ENCODE data around the gene KDM2A.

The KDM2A gene

DNA sequence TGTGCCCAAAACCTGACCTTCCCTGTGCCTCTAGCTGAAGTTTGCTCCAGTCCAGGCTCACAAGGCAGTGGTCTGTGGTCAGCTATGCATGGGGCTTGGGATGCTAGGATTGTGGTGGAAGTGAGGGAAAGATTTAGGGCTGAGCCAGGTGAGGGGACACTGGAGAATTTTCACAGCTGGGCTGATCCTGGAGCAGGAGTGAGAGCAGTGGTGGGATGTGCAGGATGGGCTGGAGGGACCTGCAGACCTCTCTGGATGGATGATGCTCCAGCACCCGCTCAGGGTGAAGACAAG is 23.9 kb upstream of the KDM2A start:
- H3K27ac ChIP-seq (ENCODE audit: low read length) = no peak overlapping the region
- H3K9me3 ChIP-seq (ENCODE audit: control insufficient read depth in 2 of 2, low read length in 2 of 2) = no peaks in the 10 kb centered on the region
- no peaks in the 10 kb centered on the region for H3K27me3 ChIP-seq (ENCODE audit: control insufficient read depth in 1 of 2, insufficient read depth in 2 of 2, low read length in 2 of 2)
- H3K4me3 ChIP-seq (ENCODE audit: low read length in 2 of 2) = no peak overlapping the region
- H3K36me3 ChIP-seq (ENCODE audit: control insufficient read depth in 2 of 2, insufficient read depth in 2 of 2, low read length in 2 of 2) = no peaks in the 10 kb centered on the region
- no peak overlapping the region for H3K9ac ChIP-seq (ENCODE audit: low read length in 2 of 2)
- H3K4me1 ChIP-seq (ENCODE audit: control insufficient read depth, insufficient read depth, low read length) = peaks cover 2% of the 10 kb centered on the region

DNA sequence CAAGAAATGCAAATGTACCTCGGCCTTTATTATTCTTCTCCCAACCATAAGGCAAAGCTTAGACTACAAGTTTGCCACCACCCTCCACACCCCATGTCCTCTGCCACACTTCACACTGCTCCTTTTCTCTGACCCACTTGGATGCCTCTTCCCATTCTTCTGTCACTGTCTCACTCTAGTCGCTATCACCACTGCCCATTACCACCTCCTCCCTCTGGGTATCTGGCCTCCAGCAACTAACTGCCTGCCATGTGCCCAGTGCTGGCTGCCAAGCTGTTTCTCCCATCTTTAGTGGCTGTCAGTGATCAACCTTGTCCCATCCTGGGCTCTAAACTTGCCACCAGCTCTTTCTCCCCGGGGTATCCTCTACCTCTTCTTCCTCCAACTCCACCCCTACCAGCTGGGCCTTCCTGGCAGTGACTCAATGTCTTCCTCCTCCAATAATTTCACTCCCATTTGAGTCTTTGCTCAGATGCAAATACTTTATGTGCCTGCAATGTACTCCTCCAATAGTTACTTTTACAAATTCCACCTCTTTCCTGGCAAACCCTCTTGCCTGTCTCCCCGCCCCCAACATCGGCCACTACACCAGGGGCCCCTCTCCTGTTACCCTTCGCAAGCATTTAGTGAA is 20.1 kb upstream of the KDM2A start:
- Histone ChIP-seq H3K27ac (ENCODE audit: low read length) (no peak overlapping the region), H3K27me3 (ENCODE audit: control insufficient read depth in 1 of 2, insufficient read depth in 2 of 2, low read length in 2 of 2) (no peaks in the 10 kb centered on the region), H3K36me3 (ENCODE audit: control insufficient read depth in 2 of 2, insufficient read depth in 2 of 2, low read length in 2 of 2) (no peaks in the 10 kb centered on the region), H3K9me3 (ENCODE audit: control insufficient read depth in 2 of 2, low read length in 2 of 2) (no peaks in the 10 kb centered on the region), H3K4me3 (ENCODE audit: low read length in 2 of 2) (no peak overlapping the region), H3K9ac (ENCODE audit: low read length in 2 of 2) (no peak overlapping the region), H3K4me1 (ENCODE audit: control insufficient read depth, insufficient read depth, low read length) (peaks cover 2% of the 10 kb centered on the region)

DNA sequence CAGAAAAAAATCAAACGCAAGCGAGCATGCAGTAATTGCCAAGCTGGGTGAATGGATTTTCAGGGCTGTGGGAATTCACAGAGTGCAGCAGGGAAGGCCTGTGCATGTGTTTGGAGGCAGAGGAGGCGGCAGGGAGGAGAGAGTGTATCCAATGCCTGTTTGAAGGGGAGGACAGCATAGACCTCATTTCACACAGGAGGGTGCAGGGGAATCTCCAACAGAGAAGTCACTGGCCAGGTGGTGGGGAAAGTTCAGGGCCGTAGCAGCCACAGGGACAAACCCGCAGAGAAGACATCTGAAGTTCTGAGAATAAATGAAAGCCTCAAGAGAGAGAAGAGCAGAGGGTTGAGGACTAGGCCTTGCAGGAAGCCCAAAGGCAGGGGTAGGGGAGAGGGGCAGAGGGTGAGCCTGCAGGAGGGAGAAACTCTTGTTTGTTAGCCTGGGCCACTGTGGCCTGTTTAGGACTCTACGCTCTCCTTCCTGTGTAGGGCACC is 19.2 kb upstream of the KDM2A start:
- Histone ChIP-seq H3K9me3 (ENCODE audit: control insufficient read depth in 2 of 2, low read length in 2 of 2) (no peaks in the 10 kb centered on the region), H3K27me3 (ENCODE audit: control insufficient read depth in 1 of 2, insufficient read depth in 2 of 2, low read length in 2 of 2) (no peaks in the 10 kb centered on the region), H3K4me1 (ENCODE audit: control insufficient read depth, insufficient read depth, low read length) (peaks cover 2% of the 10 kb centered on the region), H3K9ac (ENCODE audit: low read length in 2 of 2) (no peak overlapping the region), H3K36me3 (ENCODE audit: control insufficient read depth in 2 of 2, insufficient read depth in 2 of 2, low read length in 2 of 2) (no peaks in the 10 kb centered on the region), H3K4me3 (ENCODE audit: low read length in 2 of 2) (no peak overlapping the region), H3K27ac (ENCODE audit: low read length) (no peak overlapping the region)

DNA sequence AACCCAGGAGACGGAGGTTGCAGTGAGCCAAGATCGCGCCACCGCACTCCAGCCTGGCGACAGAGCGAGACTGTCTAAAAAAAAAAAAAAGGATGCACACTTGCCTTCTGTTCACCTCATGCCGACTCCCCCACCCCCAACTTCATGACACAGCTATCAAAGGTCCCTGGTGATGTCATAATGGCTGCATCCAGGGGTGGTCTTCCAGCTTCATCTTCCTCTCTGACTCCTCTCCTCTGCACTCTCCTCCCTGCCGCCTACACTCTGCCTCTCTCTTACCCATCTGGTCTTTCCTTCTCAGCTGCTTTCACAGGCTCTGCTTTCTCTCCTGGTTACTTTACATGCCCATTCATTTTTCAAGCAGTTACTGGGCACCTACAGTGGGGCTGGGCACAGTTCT is 16.4 kb upstream of the KDM2A start:
- H3K9me3 ChIP-seq (ENCODE audit: control insufficient read depth in 2 of 2, low read length in 2 of 2) = no peaks in the 10 kb centered on the region
- H3K4me3 ChIP-seq (ENCODE audit: low read length in 2 of 2) = no peak overlapping the region
- no peak overlapping the region for H3K9ac ChIP-seq (ENCODE audit: low read length in 2 of 2)
- no peak overlapping the region for H3K27ac ChIP-seq (ENCODE audit: low read length)
- no peaks in the 10 kb centered on the region for H3K4me1 ChIP-seq (ENCODE audit: control insufficient read depth, insufficient read depth, low read length)
- H3K27me3 ChIP-seq (ENCODE audit: control insufficient read depth in 1 of 2, insufficient read depth in 2 of 2, low read length in 2 of 2) = no peaks in the 10 kb centered on the region
- H3K36me3 ChIP-seq (ENCODE audit: control insufficient read depth in 2 of 2, insufficient read depth in 2 of 2, low read length in 2 of 2) = no peaks in the 10 kb centered on the region

DNA sequence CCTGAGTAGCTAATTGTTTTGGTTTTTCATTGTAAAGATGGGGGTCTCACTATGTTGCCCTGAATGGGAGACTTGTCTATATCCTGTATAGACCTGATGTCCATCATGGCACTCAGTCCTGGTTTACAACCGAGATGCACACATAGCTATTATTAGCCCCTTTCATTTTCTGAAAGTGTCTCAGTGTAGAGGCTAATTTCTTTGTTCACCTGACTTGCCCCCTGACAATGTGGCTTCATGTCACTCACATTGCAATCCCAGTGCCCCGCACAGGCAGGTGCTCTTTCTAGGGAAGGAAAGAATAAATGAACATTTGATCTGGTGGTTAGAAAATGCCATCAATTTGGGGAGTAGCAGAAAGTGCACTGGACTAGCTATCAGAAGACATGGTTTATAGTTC is 13.1 kb upstream of the KDM2A start:
- no peak overlapping the region for H3K27ac ChIP-seq (ENCODE audit: low read length)
- no peak overlapping the region for H3K4me3 ChIP-seq (ENCODE audit: low read length in 2 of 2)
- H3K27me3 ChIP-seq (ENCODE audit: control insufficient read depth in 1 of 2, insufficient read depth in 2 of 2, low read length in 2 of 2) = no peaks in the 10 kb centered on the region
- H3K36me3 ChIP-seq (ENCODE audit: control insufficient read depth in 2 of 2, insufficient read depth in 2 of 2, low read length in 2 of 2) = no peaks in the 10 kb centered on the region
- H3K9me3 ChIP-seq (ENCODE audit: control insufficient read depth in 2 of 2, low read length in 2 of 2) = no peaks in the 10 kb centered on the region
- peaks cover 2% of the 10 kb centered on the region for H3K4me1 ChIP-seq (ENCODE audit: control insufficient read depth, insufficient read depth, low read length)
- no peak overlapping the region for H3K9ac ChIP-seq (ENCODE audit: low read length in 2 of 2)

- peaks cover 9% of the 10 kb centered on the region for H3K4me1 ChIP-seq (ENCODE audit: control insufficient read depth, insufficient read depth, low read length)
- H3K27me3 ChIP-seq (ENCODE audit: control insufficient read depth in 1 of 2, insufficient read depth in 2 of 2, low read length in 2 of 2) = no peaks in the 10 kb centered on the region
- no peak overlapping the region for H3K9ac ChIP-seq (ENCODE audit: low read length in 2 of 2)
- no peaks in the 10 kb centered on the region for H3K36me3 ChIP-seq (ENCODE audit: control insufficient read depth in 2 of 2, insufficient read depth in 2 of 2, low read length in 2 of 2)
- H3K27ac ChIP-seq (ENCODE audit: low read length) = peak overlapping the region; percentile 37
- H3K9me3 ChIP-seq (ENCODE audit: control insufficient read depth in 2 of 2, low read length in 2 of 2) = no peaks in the 10 kb centered on the region
- peak overlapping the region; percentile 35 to 46 for H3K4me3 ChIP-seq (ENCODE audit: low read length in 2 of 2)
These were observed 7.8 kb upstream of the KDM2A start for GRCh38 chr11:67111261-67111660.

- H3K9ac ChIP-seq (ENCODE audit: low read length in 2 of 2) = no peak overlapping the region
- no peak overlapping the region for H3K27ac ChIP-seq (ENCODE audit: low read length)
- H3K4me3 ChIP-seq (ENCODE audit: low read length in 2 of 2) = no peak overlapping the region
- H3K9me3 ChIP-seq (ENCODE audit: control insufficient read depth in 2 of 2, low read length in 2 of 2) = no peaks in the 10 kb centered on the region
- no peaks in the 10 kb centered on the region for H3K27me3 ChIP-seq (ENCODE audit: control insufficient read depth in 1 of 2, insufficient read depth in 2 of 2, low read length in 2 of 2)
- H3K36me3 ChIP-seq (ENCODE audit: control insufficient read depth in 2 of 2, insufficient read depth in 2 of 2, low read length in 2 of 2) = no peaks in the 10 kb centered on the region
- peaks cover 15% of the 10 kb centered on the region for H3K4me1 ChIP-seq (ENCODE audit: control insufficient read depth, insufficient read depth, low read length)
These were observed 5.8 kb upstream of the KDM2A start for GRCh38 chr11:67113231-67113721.

DNA sequence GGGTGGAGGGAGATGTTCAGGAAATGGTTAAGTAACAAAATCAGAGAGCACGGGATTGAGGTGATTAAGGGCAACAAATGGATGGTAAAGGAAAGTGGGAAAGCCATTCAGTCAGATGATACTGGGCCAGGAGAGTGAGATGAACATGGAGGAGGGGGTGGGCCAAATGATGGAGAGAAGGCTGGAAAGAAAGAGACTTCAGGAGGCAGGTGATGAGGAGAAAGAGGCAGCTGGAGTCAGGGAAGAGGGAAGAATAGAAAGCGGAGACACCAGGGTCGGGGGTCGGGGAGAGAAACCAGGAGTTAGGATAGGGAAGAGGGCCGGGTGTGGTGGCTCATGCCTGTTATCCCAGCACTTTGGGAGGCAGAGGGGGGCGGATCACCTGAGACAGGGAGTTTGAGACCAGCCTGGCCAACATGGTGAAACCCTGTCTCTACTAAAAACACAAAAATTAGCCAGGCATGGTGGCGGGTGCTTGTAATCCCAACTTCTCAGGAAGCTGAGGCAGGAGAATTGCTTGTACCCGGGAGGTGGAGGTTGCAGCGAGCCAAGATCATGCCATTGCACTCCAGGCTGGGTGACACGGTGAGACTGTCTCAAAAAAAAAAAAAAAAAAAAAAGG is 4.7 kb upstream of the KDM2A start:
- no peaks in the 10 kb centered on the region for H3K9me3 ChIP-seq (ENCODE audit: control insufficient read depth in 2 of 2, low read length in 2 of 2)
- H3K4me3 ChIP-seq (ENCODE audit: low read length in 2 of 2) = no peak overlapping the region
- H3K9ac ChIP-seq (ENCODE audit: low read length in 2 of 2) = no peak overlapping the region
- H3K27me3 ChIP-seq (ENCODE audit: control insufficient read depth in 1 of 2, insufficient read depth in 2 of 2, low read length in 2 of 2) = no peaks in the 10 kb centered on the region
- H3K27ac ChIP-seq (ENCODE audit: low read length) = no peak overlapping the region
- peaks cover 18% of the 10 kb centered on the region for H3K4me1 ChIP-seq (ENCODE audit: control insufficient read depth, insufficient read depth, low read length)
- no peaks in the 10 kb centered on the region for H3K36me3 ChIP-seq (ENCODE audit: control insufficient read depth in 2 of 2, insufficient read depth in 2 of 2, low read length in 2 of 2)

DNA sequence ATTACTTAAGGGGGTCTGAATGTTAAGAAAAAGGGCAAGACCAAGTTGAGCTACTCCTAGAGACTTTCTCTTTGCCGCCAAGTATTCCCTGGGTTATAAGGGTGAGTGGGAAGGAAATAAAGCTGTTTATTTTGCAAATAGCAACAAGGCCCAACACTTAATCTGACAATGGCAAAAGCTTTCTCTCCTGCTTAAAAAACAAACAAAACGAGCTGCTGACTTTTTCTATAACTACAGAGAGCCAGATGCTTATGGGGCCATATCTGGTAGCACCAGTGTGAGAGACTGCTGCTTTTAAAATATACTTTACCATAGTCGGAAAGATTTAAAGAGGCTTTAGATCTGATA is 2.3 kb upstream of the KDM2A start:
- Histone ChIP-seq H3K36me3 (ENCODE audit: control insufficient read depth in 2 of 2, insufficient read depth in 2 of 2, low read length in 2 of 2) (no peaks in the 10 kb centered on the region), H3K27ac (ENCODE audit: low read length) (no peak overlapping the region), H3K9me3 (ENCODE audit: control insufficient read depth in 2 of 2, low read length in 2 of 2) (no peaks in the 10 kb centered on the region), H3K27me3 (ENCODE audit: control insufficient read depth in 1 of 2, insufficient read depth in 2 of 2, low read length in 2 of 2) (no peaks in the 10 kb centered on the region), H3K4me1 (ENCODE audit: control insufficient read depth, insufficient read depth, low read length) (peaks cover 8% of the 10 kb centered on the region), H3K4me3 (ENCODE audit: low read length in 2 of 2) (no peak overlapping the region), H3K9ac (ENCODE audit: low read length in 2 of 2) (peak overlapping the region in 1 of 2 donors; percentile 30)

DNA sequence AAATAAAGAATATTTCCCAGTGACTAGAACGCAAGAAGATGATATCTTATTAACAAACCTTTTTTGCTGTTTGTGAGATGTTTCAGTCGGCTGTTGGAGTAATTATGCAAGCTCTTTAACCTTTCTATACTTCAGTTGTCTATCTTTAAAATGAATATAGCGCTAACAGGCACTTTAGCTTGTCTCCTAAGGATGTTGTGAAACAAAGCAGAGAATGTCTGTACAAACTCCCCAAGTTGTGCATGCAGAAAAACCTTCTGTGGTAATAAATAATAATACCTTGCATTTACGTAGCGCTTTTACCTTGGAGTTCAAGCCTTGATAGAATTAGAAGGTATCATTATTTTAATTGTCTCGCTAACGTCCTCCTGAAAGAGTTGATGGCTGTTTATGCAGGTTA is 1.9 kb upstream of the KDM2A start:
- Histone ChIP-seq H3K27me3 (ENCODE audit: control insufficient read depth in 1 of 2, insufficient read depth in 2 of 2, low read length in 2 of 2) (no peaks in the 10 kb centered on the region), H3K9me3 (ENCODE audit: control insufficient read depth in 2 of 2, low read length in 2 of 2) (no peaks in the 10 kb centered on the region), H3K4me1 (ENCODE audit: control insufficient read depth, insufficient read depth, low read length) (peaks cover 10% of the 10 kb centered on the region), H3K36me3 (ENCODE audit: control insufficient read depth in 2 of 2, insufficient read depth in 2 of 2, low read length in 2 of 2) (no peaks in the 10 kb centered on the region), H3K9ac (ENCODE audit: low read length in 2 of 2) (peak overlapping the region; percentile 30 to 60), H3K4me3 (ENCODE audit: low read length in 2 of 2) (peak overlapping the region in 1 of 2 donors; percentile 52), H3K27ac (ENCODE audit: low read length) (peak overlapping the region; percentile 75)

GRCh38 chr11:67117672-67118180 is 1.3 kb upstream of the KDM2A start:
- Histone ChIP-seq H3K9me3 (ENCODE audit: control insufficient read depth in 2 of 2, low read length in 2 of 2) (no peaks in the 10 kb centered on the region), H3K9ac (ENCODE audit: low read length in 2 of 2) (peak overlapping the region; percentile 60 to 72), H3K4me1 (ENCODE audit: control insufficient read depth, insufficient read depth, low read length) (peaks cover 11% of the 10 kb centered on the region), H3K36me3 (ENCODE audit: control insufficient read depth in 2 of 2, insufficient read depth in 2 of 2, low read length in 2 of 2) (no peaks in the 10 kb centered on the region), H3K27me3 (ENCODE audit: control insufficient read depth in 1 of 2, insufficient read depth in 2 of 2, low read length in 2 of 2) (no peaks in the 10 kb centered on the region), H3K27ac (ENCODE audit: low read length) (peak overlapping the region; percentile 79), H3K4me3 (ENCODE audit: low read length in 2 of 2) (peak overlapping the region in 1 of 2 donors; percentile 73)
